GM03348 (cell line): ENCODE measurements around the gene LYZL6.
"Not testable (repeated sequence)": the region's sequence is repeated elsewhere in the genome, so short reads cannot be mapped to it uniquely, and the experiment has no call there.

Experiments
- DNase-seq: peaks from one replicate; pipeline ENCODE4 v3.0.0; 2012; ENCODE audit warnings: low spot score

The LYZL6 gene

DNA sequence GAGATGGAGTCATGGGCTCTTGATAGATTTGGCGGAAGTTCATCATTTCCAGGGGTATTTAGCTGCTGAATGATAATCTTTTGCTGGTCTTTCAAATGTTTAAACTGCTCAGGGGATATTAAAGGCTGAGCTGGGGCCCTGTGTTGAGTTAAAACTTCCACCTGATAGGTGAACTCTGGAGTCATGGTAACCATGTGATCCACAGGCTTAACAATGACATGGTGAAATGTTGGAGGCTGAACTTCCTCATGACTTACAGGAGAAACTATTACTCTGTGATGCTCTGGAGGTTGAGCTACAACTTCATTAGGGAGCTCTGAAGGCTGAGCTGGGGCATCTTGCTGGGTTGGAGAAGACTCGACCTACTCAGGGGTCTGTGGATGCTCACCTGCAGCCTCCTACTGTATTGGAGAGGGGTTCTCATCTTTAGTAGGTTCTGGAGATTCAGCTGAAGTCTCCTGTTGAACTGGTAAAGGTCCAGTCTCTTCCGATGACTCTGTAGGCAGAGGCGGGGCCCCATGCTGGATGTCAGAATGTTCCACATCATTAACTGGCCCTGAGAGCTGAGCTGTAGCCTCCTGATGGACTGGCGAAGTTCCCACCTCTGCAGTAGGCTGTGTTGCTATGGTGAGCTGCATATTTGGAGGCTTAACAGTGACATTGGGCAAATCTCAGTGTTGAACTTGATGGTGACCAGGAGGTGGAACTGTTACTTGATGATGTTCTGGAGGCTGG is 37.2 kb downstream of the LYZL6 start:
- no peak for DNase-seq

- no peak for DNase-seq
Measured at GRCh38 chr17:35903451-35903850, 40.1 kb downstream of the LYZL6 start.

DNA sequence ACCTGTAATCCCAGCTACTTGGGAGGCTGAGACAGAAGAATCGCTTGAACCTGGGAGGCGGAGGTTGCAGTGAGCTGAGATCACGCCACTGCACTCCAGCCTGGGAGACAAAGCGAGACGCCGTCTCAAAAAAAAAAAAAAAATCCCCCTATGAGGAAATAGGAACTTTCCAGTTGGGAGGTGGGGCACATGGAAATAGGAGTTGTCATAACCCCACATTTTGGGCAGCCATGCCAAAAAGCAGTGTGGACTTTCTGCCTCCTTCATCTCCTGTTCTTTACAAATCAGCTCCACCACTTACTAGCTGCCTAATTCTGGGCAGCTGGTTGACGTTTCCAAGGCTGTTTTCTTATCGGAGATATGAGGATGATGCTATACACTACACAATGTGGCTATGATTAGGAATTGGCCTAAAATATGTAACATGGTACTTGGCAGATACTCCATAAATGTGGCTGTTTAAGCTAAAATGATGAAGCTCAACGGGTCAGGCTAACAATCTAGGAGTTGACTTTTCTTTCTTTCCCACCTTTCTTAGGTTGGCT is 41.8 kb downstream of the LYZL6 start:
- DNase-seq: no peak

GRCh38 chr17:35900708-35901480 is 42.6 kb downstream of the LYZL6 start:
- no peak for DNase-seq

DNA sequence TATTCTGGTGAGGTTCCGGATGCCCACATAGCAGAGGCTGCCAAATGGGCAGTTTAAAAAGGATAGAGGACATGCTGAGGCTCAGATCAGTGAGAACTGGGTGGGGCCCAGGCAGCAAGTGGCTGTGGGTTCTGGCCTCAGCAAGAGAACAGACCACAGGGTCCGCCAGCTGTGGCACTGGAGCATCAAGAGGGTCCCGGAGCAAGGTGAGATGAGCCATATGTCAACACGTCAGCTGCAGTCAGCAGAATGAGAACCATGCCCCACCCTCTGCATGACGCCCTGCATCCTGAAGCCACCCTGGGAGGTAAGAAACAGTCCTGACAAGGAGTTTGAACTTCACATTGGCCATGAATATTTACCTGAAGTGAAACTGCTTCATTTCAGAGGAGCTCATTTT is 43.2 kb downstream of the LYZL6 start:
- no peak for DNase-seq

- DNase-seq: no peak
Measured at GRCh38 chr17:35898283-35899070, 45.0 kb downstream of the LYZL6 start.

DNA sequence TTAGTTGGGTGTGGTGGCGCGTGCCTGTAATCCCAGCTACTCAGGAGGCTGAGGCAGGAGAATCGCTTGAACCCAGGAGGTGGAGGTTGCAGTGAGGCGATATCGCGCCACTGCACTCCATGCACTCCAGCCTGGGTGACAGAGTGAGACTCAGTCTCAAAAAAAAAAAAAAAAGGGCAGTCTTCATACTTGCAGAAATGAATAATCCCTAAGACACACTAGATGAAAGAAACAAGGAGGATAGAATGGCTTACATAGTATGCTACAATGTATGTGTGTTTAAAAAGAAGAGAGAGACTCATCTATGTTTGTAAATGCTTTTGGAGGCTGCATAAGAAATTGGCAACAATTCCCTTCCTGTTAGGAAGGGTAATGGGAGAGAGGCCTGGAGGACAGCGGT is 45.7 kb downstream of the LYZL6 start:
- not testable (repeated sequence) for DNase-seq

- DNase-seq: no peak
Measured at GRCh38 chr17:35895636-35896587, 47.6 kb downstream of the LYZL6 start.

- no peak for DNase-seq
Measured at GRCh38 chr17:35894206-35894605, 49.3 kb downstream of the LYZL6 start.

DNA sequence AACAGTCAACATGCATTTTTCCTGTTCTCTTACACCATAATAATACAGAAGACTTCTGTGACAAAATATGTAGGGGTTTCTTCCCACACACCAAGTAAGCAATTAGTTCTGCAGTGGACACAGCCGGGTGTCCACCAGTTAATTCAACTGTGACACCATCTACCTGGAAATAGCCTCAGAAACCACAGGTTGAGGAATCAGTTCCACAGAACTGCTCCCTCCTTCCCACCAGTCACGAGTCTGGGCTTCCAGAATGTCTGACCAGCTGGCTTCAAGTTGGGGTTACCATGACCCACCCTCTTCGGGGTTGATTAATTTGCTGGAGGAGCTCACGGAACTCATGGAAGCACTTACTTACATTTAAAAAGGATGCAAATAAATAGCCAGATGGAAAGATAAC is 49.8 kb downstream of the LYZL6 start:
- no peak for DNase-seq

DNA sequence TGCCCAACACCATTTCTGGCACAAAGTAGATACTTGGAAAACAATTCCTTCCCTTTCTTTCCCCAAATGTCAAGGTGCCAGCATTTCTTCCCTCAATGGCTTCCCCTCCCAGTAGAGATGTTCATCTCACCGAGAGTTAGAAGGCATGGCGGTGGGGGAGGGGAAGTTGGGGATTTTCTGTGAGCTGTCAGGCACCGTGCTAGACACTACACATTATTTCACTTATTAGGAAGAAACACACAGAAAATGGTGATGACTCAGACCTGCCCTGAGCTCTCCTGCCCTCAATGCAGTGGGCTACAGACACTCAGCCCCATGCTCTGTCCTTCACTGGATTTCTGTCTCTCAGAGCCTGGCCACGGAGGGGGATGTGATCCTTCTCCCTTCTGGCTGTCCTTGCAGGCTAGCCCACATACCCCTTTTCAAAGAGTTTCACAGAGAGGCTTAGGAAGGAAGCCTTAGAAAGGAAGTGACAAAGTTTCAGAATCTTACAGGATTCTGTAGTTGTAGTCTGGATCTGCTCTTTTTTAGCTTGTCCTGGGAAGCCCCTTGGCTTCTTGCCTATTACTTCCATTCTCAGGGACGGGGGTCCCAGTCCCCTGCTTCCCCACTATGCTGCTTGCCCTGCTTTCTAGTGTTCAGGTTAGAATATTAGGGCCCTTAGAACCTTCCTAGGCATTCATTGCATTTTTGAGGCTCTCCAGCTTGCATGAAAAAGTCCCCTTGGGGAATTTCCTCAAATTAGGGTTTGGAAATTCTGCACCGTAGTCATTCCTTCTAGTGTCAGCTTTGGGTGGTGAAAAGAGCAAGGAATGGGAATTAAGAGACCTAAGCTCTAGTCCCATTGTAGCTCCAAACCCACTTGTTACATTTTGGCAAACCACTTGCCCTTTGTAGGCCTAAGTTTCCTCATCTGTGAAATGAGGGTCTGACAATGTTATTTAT is 51.1 kb downstream of the LYZL6 start:
- no peak for DNase-seq

GRCh38 chr17:35891269-35891668 is 52.2 kb downstream of the LYZL6 start:
- no peak for DNase-seq

DNA sequence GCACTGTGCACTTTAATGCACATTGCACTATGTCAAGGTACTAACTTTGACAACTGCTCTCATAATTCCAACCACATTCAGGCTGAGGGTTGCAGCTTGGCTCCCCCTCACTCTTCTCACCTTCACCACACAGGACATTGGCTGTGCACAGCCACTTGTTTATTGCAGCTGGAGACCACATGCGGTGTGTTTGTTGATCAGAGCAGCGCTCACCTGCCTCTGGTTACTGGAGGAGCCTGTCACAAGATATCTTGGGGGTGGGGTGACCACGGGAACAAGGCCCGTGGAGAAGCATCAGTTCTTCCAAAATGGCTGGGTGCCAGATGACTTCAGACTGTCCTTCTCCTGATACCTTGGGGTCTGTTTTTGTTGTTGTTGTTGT is 52.7 kb downstream of the LYZL6 start:
- no peak for DNase-seq

DNA sequence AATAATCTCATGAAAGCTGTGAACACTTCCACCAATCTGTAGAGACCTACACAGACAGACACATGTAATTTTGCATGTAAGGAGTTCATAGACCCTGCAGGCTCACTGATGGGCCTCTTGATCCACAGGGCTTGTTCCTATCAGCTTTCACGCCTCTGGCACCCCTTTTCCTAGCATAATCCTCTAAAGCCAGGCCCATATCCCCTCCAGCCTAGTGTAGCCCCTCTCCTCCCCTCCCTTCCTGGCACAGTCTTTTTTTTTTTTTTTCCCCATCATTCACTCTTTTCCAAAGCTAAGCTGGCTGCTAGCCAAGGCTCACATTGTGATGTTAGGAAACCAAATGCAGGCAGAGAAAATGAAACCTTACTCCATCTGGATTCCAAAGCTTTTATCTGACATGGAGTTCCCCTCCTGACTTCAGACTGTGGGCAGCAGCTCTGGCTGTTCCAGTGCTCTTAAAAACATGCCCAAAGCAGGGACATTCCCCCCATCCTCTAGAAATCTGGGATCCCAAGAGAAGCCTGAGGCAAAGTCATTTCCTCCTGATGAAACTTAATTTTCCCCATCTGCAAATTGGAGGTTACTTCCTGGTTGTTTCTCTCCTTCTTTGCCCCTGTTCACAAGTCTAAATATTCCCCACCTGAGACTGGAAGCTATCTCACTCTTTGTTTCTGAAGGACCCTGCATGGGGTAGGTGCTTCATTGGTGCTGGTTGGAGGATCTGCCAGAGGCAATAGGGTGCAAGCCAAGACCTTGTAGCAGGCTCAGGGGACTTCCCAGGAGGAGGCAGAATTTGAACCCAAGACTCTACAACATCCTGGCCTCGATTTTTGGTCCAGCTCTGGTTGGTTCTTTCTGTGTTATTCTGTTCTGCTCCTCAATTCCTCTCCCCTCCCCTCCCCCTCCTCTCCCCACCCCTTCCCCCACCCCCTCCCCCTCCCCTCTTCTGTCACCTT is 53.4 kb downstream of the LYZL6 start:
- DNase-seq: peak; percentile 41

- no peak for DNase-seq
Measured at GRCh38 chr17:35889241-35889640, 54.3 kb downstream of the LYZL6 start.
